Adrenal gland (tissue), 19 donors: ENCODE data around the gene MYH7. TPM values are rescaled to one million over a fixed set of nuclear protein-coding genes. Genes with fewer than 3 reads are reported as not detected.
A peak's percentile ranks its signal among the peaks of the same experiment; 100 is the strongest.

Source experiments
- DNase-seq, 7 donors: peaks; one replicate each; pipeline ENCODE4 v3.0.0-alpha.2; 2019 to 2020
- H3K27ac ChIP-seq, 5 donors: fragments of 200-600 bp; sonication (generic) in 4 of 5; 1 replicate in 3 of 5; 2 replicates in 2 of 5; pipeline versions ENCODE4 v1.5.1 to v1.8.0; 2016 to 2020; ENCODE audit warnings: mild to moderate bottlenecking in 1 of 5
- H3K27me3 ChIP-seq: fragments of 200-600 bp; 2 replicates; pipeline ENCODE4 v1.8.0; 2021
- H3K36me3 ChIP-seq, 2 donors: fragments of 200-600 bp; replicated peaks in 1 of 2; 1 replicate in 1 of 2; 2 replicates in 1 of 2; pipeline versions ENCODE4 v1.5.1 to v1.8.0; 2018 to 2022
- H3K4me1 ChIP-seq, 2 donors: fragments of 200-600 bp; replicated peaks in 1 of 2; 1 replicate in 1 of 2; 2 replicates in 1 of 2; pipeline versions ENCODE4 v1.5.1 to v1.8.0; 2018 to 2021
- H3K4me3 ChIP-seq, 4 donors: fragments of 200-600 bp; sonication (generic) in 3 of 4; one replicate each; pipeline ENCODE4 v1.5.1; 2016 to 2018
- H3K9me3 ChIP-seq, 3 donors: fragments of 200-600 bp; sonication (generic) in 1 of 3; replicated peaks in 1 of 3; 1 replicate in 2 of 3; 2 replicates in 1 of 3; pipeline versions ENCODE4 v1.5.1 to v1.8.0; 2016 to 2021
- CTCF ChIP-seq, 6 experiments: fragments of 450-650 bp in 4 of 6; fragments of 200-600 bp in 2 of 6; sonication (generic) in 1 of 6; IDR thresholded peaks; 1 replicate in 5 of 6; 2 replicates in 1 of 6; pipeline versions ENCODE4 v1.5.1 to v1.8.0; 2016 to 2021; ENCODE audit warnings: antibody characterized with exemption in 6 of 6, mild to moderate bottlenecking in 2 of 6, moderate library complexity in 1 of 6
- POLR2A ChIP-seq, 2 donors: fragments of 450-650 bp; IDR thresholded peaks; one replicate each; pipeline ENCODE4 v1.6.1; 2017; ENCODE audit warnings: antibody characterized with exemption in 2 of 2, mild to moderate bottlenecking in 2 of 2, moderate library complexity in 1 of 2
- WGBS, 4 donors: extraction: QIAGEN DNeasy Blood & Tissue Kit in 2 of 4; methylation state at CpG; one replicate each; pipeline versions ENCODE4 v1.1.5 to v1.1.7; 2013 to 2017; 5-methylcytosine and 5-hydroxymethylcytosine counted together
- intact Hi-C, 2 donors: fragments of 100-400 bp; cut with DNase I; formaldehyde crosslinking; loops; one replicate each; pipeline versions ENCODE4 v1.14.1 to v1.15.0; 2022 to 2023
- long read RNA-seq, 10 donors: library from polyadenylated mRNA in 3 of 10; unstranded in 2 of 10; stranded (forward) in 1 of 10; transcript quantifications; one replicate each; pipeline ENCODE4 v2.0.0 and lab custom pipeline, GENCODE V29; 2021 to 2026
- polyA plus RNA-seq, 3 donors: library from polyadenylated mRNA; stranded (reverse); fragments of 200-250 nt in 2 of 3; fragments of 350-450 nt in 1 of 3; fragmentation: Illumina TruSeq in 1 of 3; extraction: RNeasy Lipid Tissue Mini Kit (QIAGEN cat#74804) in 1 of 3; gene quantifications; one replicate each; pipeline ENCODE4 v1.2.3, GENCODE V29; 2013 to 2014
- total RNA-seq, 9 donors: library from RNA; depleted of rRNA in 4 of 9; stranded (reverse); fragments of >200 nt in 4 of 9; fragments of 120-200 nt in 1 of 9; fragmentation: NEBNext Ultra II Directional in 1 of 9; extraction: Animal tissue kit (Norgen Biotek cat#: 25700) in 1 of 9; gene quantifications; one replicate each; pipeline versions ENCODE4 v1.1.0 to v1.2.4, GENCODE V29; 2013 to 2023
- donor health status: healthy with polysubstance abuse.
- donor health status: Bipolar disorder and iron deficiency.
- donor health status: DM: yes; HTN: yes; CAD: no.
- donor health status: DM: no; HTN: no; CAD: no.
- donor health status: DM: no; HTN: no; CAD: no.
- donor health status: DM: yes; HTN: yes; CAD: no.

MYH7 gene
- total RNA-seq = 1 to 10 TPM in 2 of 9 donors, under 1 TPM in 3, not detected in 4; 0.06 to 7.1 (median 0.81) TPM
- 1 to 10 TPM in 1 of 3 donors, under 1 TPM in 2; 0.11 to 4.3 (median 0.47) TPM for polyA plus RNA-seq
- long read RNA-seq, donor 1 = 0 reads
- long read RNA-seq, donor 2 = 0 reads
- long read RNA-seq, donor 3 = 0 reads
- long read RNA-seq, donor 4 = 0 reads
- long read RNA-seq, donor 5 = 0 reads
- long read RNA-seq, donor 6 = 0 reads
- long read RNA-seq, donor 7 = 0 reads
- long read RNA-seq, donor 8 = 0 reads
- long read RNA-seq, donor 9 = 0 reads
- long read RNA-seq, donor 10 = 0 reads

DNA sequence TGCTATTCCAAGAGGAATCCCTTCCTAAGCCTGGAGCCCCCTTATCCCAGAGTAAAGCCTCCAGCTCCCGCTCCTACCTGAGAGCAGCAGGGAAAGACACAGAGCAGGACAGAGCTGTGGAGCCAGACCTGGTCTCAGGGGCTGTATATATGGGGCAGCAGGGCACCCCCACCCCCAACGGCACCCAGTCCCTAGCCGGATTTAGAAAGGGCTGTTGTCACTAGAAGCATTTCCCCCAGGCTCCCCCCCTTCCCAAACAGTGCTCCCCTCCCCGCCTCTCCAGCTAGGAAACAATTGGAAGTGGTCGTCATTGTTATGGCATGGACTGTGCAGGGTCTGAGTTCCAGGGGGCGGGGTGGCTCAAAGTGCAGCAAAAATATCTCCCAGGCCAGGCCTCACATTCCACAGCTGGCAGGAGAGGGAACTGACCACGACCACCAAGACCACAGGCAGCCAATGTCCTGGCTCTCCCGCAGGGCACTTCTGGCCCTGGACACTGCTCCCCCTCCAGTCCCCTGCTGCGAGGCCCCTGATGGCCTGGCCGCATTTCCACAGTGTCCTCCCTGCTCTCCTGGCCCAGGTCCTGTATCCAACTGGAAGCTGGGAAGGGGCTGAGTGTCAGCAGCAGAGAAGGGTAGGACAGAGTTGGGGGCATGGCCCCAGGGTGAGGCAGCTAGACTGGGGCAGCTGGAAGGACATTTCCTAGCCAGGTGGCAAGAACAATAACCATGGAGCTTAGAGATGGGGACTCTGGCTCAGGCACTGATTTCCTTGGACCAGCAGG, at the start of gene MYH7:
Gene MYH7, minus strand, starts transcription at position 118 of the 784 bp plus-strand sequence. CDS start 1,928 bp downstream, outside the sequence.
- WGBS, 4 donors = 46 to 69% (median 60%) methylated on average over 3 to 10 of the region's 10 CpGs
- H3K9me3 ChIP-seq = no peaks in the 10 kb centered on the region
- no peaks in the 10 kb centered on the region for H3K36me3 ChIP-seq
- no peaks in the 10 kb centered on the region for H3K27me3 ChIP-seq
- DNase-seq = peak in 2 of 7 donors; percentile 4 to 30
- H3K27ac ChIP-seq = peak within 1 kb of the TSS in 1 of 5 donors; percentile 52
- no peak within 1 kb of the TSS for H3K4me3 ChIP-seq
- no peaks in the 10 kb centered on the region for H3K4me1 ChIP-seq
- intact Hi-C loops = no loop called here
- TF ChIP-seq CTCF (IDR thresholded peaks at IDR 0.05) (no peak), POLR2A (IDR thresholded peaks at IDR 0.05) (no peak)

DNA sequence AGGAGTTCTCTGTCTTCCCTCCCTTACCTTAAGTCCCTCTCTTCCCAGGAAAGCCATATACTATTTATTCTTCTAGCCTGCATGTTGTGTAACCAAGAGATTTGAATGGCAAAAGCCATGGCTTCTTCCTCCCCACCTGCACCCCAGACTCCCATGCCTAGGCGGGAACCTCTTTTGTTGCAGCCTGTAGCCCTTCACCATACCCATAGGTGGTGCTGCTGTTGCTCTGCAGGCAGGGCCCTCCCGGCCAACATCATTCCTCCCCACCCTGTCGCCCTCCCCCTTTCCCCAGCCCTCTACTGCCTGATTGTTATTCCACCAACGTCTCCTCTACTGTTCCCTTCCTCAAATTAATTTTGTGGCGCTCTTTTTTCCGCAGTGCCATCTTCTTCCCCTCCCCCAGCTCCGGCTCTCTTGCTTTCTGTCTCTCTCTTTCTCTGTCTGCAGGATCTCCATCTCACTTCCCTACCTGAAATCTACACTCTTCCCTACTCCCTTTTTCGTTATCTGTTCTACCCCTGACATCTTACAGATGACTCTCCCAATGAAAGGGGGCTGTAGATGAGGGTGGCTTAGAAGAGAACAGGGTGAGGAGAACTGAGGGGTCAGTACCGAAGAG, 47.9 kb upstream of the MYH7 start:
- peak in 1 of 7 donors; percentile 59 for DNase-seq
- Histone ChIP-seq H3K4me1 (no peaks in the 10 kb centered on the region), H3K27me3 (no peaks in the 10 kb centered on the region), H3K36me3 (no peaks in the 10 kb centered on the region), H3K27ac (no peak overlapping the region), H3K4me3 (no peak overlapping the region), H3K9me3 (no peaks in the 10 kb centered on the region)
- TF ChIP-seq CTCF (IDR thresholded peaks at IDR 0.05) (peak in 3 of 6 experiments; percentile 25 to 42 (median 32)), POLR2A (IDR thresholded peaks at IDR 0.05) (no peak)
- intact Hi-C loops = no loop called here
- WGBS, 4 donors = 56 to 63% (median 59%) methylated on average over 8 to 9 of the region's 9 CpGs

- no peaks in the 10 kb centered on the region for H3K9me3 ChIP-seq
- H3K4me1 ChIP-seq = no peaks in the 10 kb centered on the region
- intact Hi-C loops = no loop called here
- no peak for DNase-seq
- H3K4me3 ChIP-seq = no peak overlapping the region
- no peaks in the 10 kb centered on the region for H3K27me3 ChIP-seq
- peaks cover 0 to 3% of the 10 kb centered on the region in 2 donors for H3K36me3 ChIP-seq
- TF ChIP-seq POLR2A (IDR thresholded peaks at IDR 0.05) = no peak
- no peak for TF ChIP-seq CTCF (IDR thresholded peaks at IDR 0.05)
- H3K27ac ChIP-seq = no peak overlapping the region
Measured at GRCh38 chr14:23482823-23483148, 47.3 kb upstream of the MYH7 start.
